Tongue (tissue), 2 donors: ENCODE results near the gene UPK1B. TPM values are rescaled to one million over a fixed set of nuclear protein-coding genes. Genes with fewer than 3 reads are reported as not detected.
A peak's percentile ranks its signal among the peaks of the same experiment; 100 is the strongest.
"Not testable (repeated sequence)": the region's sequence is repeated elsewhere in the genome, so short reads cannot be mapped to it uniquely, and the experiment has no call there.

Experiments used
- DNase-seq: peaks from one replicate; pipeline ENCODE4 v3.0.0-alpha.2; 2015
- total RNA-seq: library from RNA; depleted of rRNA; stranded (reverse); fragments of >200 nt; gene quantifications from one replicate; pipeline ENCODE4 v1.2.3, GENCODE V29; 2014

UPK1B gene
- 9.4 TPM for total RNA-seq

DNA sequence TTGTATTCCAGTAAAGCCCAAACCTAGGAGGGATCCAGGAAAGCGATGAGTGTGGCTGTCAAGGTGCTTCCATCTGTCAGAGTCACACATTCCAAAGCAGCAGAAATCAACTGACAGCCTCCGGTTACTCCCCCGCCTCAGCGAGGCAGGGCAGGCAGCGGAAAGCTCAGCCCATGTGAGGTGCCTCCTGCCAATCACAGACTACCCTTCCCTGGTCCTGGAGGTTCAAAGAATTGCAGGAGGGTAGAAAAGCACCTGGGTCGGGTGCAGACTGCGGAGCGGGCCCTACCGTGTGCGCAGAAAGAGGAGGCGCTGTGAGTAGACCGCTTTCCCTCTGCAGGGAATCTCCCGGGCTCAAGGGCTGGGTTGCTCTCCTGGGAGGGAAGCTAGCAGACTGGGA lies at the start of gene UPK1B:
TSS of gene UPK1B (plus strand) at position 274 of the 400 bp plus-strand sequence. CDS start 13,144 bp downstream, outside the sequence.
- no peak for DNase-seq

DNA sequence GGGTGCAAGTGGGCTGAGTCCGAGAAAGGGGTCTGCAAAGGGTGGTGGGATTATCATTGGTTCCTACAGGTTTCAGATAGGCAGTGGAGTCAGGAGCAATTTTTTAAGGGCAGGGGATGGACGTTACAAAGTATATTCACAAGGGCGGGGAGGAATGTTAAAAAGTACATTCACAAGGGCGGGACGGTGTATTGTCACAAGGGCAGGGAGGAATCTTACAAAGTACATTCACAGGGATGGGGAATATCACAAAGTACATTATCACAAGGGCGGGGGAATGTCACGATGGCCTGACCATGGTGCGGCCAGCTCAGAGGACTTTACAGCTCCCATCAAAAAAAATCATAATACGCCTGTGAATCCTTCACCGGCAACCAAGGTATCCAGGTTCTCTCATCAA lies 48.1 kb upstream of the UPK1B start:
- no peak for DNase-seq

DNA sequence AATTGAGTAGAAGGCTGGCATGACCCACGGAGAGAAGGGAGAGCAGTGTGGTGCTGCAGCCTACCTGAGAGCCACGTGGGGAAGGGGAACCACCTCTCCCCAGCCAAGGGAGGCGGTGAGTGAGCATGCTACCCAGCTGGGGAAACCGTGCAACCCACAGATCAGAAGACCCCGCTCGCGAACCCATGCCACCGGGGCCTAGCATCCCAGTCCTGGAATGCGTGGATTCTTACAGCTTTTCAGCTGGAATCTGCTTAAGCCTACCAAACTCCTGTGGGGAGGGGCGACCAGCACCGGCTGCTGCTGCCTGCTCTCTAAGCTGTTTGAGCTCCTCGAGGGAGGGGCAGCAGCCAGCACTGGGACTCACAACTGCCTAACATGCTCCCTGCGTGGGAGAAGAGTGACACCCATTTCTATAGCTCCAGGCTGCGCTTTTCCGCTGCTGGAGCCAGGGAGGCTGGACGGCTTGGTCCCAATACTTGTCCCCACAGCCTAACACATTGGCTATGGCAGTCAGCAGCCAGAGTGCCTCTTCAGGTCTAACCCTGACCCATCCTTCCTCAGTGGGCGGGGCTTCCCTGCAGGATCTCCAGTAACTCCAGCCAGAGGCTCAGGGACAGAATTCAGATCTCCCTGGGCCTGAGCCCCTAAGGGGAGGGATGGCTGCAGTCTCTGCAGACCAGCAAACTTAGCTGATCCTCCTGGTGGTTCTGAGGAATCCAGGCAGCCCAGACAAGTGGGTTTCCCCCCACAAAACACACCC lies 47.5 kb upstream of the UPK1B start:
- no peak for DNase-seq

- DNase-seq: not testable (repeated sequence)
These were observed 43.1 kb upstream of the UPK1B start for GRCh38 chr3:119130291-119130690.

DNA sequence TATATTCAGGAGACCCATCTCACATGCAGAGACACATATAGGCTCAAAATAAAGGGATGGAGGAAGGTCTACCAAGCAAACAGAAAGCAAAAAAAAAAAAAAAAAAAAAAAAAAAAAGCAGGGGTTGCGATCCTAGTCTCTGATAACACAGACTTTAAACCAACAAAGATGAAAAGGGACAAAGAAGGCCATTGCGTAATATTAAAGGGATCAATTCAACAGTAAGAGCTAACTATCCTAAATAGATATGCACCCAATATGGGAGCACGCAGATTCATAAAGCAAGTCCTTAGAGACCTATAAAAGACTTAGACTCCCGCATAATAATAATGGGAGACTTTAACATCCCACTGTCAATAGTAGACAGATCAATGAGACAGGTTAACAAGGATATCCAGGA lies 41.1 kb upstream of the UPK1B start:
- DNase-seq: not testable (repeated sequence)

DNA sequence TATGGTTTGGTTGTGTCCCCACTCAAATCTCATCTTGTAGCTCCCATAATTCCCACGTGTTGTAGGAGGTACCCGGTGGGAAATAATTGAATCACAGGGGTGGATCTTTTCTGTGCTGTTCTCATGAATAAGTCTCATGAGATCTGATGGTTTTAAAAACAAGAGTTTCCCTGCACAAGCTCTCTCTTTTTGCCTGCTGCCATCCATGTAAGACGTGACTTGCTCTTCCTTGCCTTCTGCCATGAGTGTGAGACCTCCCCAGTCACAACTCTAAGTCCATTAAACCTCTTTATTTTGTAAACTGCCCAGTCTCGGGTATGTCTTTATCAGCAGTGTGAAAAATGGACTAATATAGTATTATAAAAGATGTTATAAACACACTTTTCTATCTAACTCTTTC lies 34.0 kb upstream of the UPK1B start:
- DNase-seq: not testable (repeated sequence)

DNA sequence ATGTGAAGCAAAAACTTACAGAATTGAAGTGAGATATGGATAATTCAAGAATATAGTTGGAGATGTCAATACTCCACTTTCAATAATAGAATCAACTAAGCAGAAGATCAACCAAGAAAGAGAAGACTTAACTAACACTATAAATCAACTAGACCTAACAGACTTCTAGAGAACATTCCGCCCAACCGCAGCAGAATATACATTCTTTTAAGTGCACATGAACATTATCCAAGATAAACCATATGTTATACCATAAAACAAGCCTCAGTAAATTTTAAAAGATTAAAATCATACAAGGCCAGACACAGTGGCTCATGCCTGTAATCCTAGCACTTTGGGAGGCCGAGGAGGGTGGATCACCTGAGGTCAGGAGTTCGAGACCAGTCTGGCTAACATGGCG lies 32.9 kb upstream of the UPK1B start:
- no peak for DNase-seq

DNA sequence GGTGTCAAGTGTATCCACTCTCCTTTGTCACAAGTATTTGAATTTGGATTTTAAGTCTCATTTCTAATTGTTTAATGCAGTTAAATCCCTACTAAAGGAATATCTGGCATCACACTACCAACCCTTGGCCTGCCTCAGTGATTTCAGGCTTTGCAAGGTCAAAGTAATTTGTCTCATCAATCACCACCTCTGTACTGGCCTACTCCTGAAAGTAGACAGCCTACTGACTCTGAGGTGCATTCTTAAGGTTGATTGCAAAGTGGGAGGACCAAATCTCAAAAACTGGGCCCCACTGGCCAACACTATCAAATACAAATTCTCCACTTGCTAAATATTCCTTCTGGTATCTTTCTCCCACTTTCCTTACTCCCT lies 28.3 kb upstream of the UPK1B start:
- no peak for DNase-seq

DNA sequence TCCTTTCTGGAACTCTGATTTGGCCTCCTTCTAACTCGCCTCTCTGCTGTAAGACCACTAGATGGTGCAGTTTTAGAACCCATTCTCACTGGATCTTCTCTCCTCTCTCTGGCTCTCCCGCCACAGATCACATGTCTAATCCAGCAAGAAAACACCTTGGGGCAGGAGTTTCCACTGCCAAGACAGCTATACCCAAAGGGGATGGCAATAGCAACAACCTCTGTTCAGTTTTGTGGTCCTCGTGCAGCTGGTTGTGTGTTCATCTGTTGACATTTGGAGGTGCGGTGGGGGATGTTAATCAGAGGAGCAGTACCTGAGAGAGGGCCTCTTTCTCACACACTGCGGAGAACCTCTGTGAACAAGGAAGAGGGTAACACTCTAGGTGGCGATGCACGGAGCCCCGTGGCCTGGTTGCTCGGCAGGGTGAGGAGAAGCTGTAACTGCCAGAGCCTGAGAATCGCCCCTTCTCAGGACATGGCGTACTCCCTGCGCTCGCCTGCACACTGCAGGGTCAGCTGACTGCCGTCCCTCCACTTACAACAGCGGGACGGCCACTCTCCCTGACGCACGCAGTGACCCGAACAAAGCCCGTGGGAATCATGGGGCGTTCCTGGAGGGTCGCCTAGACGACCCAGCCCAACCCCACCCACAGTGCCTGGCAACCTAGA lies 27.8 kb upstream of the UPK1B start, which contains the start of gene TEX55:
TSS of gene TEX55 (plus strand) at position 666 of the 668 bp plus-strand sequence. CDS start 25 bp downstream, outside the sequence.
- DNase-seq: peak; percentile 36

DNA sequence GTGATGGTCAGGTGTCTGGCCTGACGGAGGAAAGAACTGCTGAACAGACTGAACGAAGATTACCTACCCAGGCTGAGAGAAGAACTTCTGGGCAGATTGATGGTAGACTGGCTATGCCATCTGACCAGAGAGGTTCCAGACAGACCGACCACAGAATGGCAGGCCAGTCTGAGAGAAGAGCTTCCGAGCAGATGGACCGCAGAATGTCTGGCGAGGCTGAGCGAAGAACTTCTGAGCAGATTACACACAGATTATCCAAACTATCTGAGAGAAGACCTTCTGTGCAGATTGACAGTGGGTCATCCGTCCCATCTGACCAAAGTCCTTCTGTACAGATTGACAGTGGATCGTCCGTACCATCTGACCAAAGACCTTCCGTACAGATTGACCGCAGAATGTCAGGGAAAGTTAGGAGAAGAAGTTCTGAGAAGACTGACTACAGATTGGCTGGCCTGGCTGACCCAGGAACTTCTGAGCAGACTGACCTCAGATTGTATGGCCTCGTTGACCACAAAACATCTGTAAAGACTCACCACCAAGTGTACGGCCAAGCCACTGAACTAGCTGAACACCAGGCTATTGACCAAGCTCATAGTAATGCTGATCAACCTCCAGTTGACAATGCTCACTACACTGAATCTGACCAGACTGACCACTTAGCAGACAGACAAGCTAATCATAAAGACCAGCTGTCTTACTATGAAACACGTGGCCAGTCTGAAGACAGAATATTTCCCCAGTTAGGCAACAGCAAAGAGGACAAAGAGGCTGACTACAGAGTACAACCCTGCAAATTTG lies 26.6 kb upstream of the UPK1B start:
- DNase-seq: no peak

DNA sequence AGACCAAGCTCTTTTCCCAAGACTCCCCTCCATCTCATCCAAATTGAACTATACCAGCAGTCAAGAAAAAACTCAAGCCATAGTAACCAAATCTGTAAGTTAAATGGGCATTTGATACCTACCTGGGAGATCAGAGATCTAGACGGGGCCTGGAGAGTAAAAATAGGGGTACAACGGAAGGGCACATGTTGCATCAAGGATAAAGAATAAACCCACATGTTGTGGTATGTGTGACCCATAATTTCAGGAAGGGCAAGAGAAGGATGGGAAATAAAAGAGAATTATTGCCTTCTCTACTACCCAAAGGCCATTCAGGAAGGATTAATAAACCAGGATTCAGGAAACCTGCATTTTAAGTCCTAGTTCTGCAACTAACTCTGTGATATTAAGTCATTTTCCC lies 25.9 kb upstream of the UPK1B start:
- no peak for DNase-seq

GRCh38 chr3:119148493-119149180 lies 24.8 kb upstream of the UPK1B start:
- no peak for DNase-seq

GRCh38 chr3:119149484-119149883 lies 23.9 kb upstream of the UPK1B start:
- DNase-seq: no peak

GRCh38 chr3:119156868-119157267 lies 16.5 kb upstream of the UPK1B start:
- DNase-seq: no peak

DNA sequence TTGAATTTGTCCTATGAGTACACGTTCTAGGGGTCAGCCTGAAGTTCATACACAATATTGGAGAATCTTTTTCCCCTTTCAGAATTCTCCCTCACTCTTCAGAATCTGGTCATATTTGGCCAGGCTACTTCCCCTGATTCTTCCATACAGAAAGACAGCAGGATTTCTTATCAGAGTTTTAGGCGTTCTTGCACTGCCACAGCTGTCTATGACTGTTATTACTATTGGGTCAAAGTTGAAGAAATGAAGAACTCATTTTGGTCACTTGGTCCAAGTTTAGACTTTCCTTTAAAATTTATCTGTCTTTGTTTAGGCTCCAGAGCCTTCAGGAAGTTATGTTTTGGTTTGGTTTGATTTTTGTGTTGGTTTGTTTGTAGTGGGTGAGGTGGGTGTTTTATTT lies 15.4 kb upstream of the UPK1B start:
- no peak for DNase-seq

- no peak for DNase-seq
These were observed 13.0 kb upstream of the UPK1B start for GRCh38 chr3:119160361-119160760.

DNA sequence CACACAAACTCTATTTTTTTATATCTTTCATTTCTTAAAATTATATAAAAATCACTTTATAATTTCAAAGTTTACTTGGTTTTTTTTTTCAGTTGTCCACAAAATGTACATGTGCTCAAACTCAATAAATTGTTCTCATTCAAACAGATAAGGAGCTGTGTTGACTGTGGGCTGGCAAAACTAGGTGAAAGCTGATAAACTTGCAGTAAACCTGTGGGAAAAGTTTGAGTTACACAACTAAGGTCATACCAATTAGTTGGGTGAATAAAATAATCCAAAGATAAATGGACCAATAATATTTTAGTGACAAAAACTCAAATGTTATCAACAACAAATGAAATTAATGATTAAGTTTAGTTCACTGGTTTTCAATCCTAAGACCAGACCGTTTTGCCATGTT lies 12.6 kb upstream of the UPK1B start:
- DNase-seq: no peak

GRCh38 chr3:119161240-119161639 lies 12.2 kb upstream of the UPK1B start:
- DNase-seq: no peak

DNA sequence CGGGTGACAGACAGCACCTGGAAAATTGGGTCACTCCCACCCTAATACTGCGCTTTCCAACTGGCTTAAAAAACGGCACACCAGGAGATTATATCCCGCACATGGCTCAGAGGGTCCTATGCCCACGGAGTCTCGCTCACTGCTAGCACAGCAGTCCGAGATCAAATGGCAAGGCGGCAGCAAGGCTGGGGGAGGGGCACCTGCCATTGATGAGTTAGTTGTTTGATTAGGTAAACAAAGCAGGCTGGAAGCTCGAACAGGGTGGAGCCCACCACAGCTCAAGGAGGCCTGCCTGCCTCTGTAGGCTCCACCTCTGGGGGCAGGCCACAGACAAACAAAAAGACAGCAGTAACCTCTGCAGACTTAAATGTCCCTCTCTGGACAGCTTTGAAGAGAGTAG lies 8.7 kb upstream of the UPK1B start:
- not testable (repeated sequence) for DNase-seq

DNA sequence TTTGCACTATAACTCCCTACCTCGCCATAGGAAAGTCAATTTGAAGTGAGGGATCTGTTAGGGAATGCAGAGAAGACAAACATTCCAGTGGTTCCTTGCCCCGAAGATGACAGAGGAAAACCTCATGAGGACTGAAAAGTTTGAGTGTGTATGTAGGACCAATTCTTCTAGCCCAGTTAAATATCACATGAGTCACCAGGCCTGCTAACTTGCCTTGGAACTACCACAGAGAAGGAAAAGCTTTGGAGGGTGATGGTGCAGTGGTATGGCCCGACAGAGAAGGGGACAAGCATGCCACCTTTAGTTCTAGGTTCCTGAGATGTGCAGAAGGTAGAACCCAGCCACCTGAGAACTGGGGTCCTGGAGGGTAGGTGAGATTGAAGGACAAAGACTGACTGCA lies 2.6 kb upstream of the UPK1B start:
- DNase-seq: no peak

DNA sequence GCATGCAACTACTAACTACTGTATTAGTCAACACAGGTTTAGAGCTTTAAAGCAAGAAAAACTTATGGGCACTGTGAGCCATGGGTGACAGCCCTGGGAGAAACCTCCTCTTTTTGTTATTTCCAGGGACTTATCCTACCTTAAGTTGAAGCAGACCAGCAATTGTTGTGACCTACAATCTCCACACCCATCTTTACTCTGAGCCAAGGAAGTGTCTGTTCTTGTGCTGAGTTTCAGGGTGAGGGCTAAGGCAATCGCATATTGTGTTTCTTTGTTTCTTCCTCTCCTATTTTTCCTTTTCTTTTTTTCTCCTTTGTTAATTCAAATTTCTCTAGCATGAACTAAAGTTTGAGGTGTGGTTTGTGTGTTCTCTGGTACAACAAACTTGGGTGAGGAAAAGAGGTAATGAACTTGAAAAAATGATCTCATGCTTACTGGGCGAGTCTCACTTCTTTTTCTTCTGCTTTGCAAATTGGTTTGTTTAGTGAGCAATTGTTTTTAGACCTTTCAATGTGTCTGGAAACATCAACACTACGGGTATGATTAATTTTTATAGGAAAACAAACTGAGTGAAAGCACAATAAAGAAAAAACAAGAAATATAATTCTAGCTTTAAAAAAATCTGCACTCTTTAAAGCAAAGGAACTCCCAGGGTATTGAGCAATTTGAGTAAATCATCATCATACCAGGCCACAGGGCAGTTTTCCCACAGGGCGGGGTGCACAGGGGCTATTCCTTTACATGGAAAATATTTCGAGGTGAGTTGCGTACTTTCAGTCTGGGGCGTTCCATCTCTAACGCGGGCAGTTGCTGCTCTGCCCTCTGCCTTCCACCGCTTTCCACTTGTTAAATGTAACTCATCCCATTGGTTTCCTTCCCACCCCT lies 2.7 kb downstream of the UPK1B start:
- no peak for DNase-seq
